HG02798 (cell line): Measurements from ENCODE around the gene HOXA3.
A peak's percentile ranks its signal among the peaks of the same experiment; 100 is the strongest.

Source experiments
- ATAC-seq: cut with Tn5 transposase; IDR thresholded peaks from one replicate; pipeline ENCODE4 v1.9.1; 2021; ENCODE audit warnings: mild to moderate bottlenecking; ENCODE audit not compliant: unreplicated experiment, poor library complexity

Gene HOXA3

GRCh38 chr7:27151931-27152815 lies at the start of gene HOXA3:
Gene HOXA3 (minus strand): TSS chr7:27152583. CDS start chr7:27110640, 41,943 bp downstream.
- no peak for ATAC-seq

- ATAC-seq = no peak
Measured at GRCh38 chr7:27201580-27202017, 49.2 kb upstream of the HOXA3 start.

GRCh38 chr7:27200761-27201579 lies 48.6 kb upstream of the HOXA3 start:
- no peak for ATAC-seq

- peak; percentile 77 for ATAC-seq
Measured at GRCh38 chr7:27199849-27200760, 47.7 kb upstream of the HOXA3 start, which contains the start of gene HOXA13. Gene HOXA13 (minus strand): TSS chr7:27200091. CDS start chr7:27200077, 14 bp downstream.

GRCh38 chr7:27198871-27199801 lies 46.8 kb upstream of the HOXA3 start:
- ATAC-seq = peak; percentile 8

- ATAC-seq = no peak
Measured at GRCh38 chr7:27198138-27198841, 45.9 kb upstream of the HOXA3 start.

GRCh38 chr7:27197137-27198042 lies 45.0 kb upstream of the HOXA3 start:
- ATAC-seq = no peak

GRCh38 chr7:27196287-27196767 lies 43.9 kb upstream of the HOXA3 start:
- no peak for ATAC-seq

GRCh38 chr7:27194686-27195379 lies 42.5 kb upstream of the HOXA3 start:
- no peak for ATAC-seq

GRCh38 chr7:27194002-27194352 lies 41.6 kb upstream of the HOXA3 start:
- no peak for ATAC-seq

GRCh38 chr7:27193335-27194001 lies 41.1 kb upstream of the HOXA3 start:
- ATAC-seq = no peak

GRCh38 chr7:27192546-27193334 lies 40.4 kb upstream of the HOXA3 start:
- no peak for ATAC-seq

- ATAC-seq = no peak
Measured at GRCh38 chr7:27191833-27192545, 39.6 kb upstream of the HOXA3 start.

- ATAC-seq = no peak
Measured at GRCh38 chr7:27191161-27191731, 38.9 kb upstream of the HOXA3 start.
